ENCODE measurements around the gene OPA1. TPM values are rescaled to one million over a fixed set of nuclear protein-coding genes. Genes with fewer than 3 reads are reported as not detected.
A peak's percentile ranks its signal among the peaks of the same experiment; 100 is the strongest.

Gene OPA1
- total and polyA plus RNA-seq, 2 of the 13 experiments (the other 11 are each of a cell fraction or from before 2014, with no cell fraction given): 26.7 to 78.5 TPM

DNA sequence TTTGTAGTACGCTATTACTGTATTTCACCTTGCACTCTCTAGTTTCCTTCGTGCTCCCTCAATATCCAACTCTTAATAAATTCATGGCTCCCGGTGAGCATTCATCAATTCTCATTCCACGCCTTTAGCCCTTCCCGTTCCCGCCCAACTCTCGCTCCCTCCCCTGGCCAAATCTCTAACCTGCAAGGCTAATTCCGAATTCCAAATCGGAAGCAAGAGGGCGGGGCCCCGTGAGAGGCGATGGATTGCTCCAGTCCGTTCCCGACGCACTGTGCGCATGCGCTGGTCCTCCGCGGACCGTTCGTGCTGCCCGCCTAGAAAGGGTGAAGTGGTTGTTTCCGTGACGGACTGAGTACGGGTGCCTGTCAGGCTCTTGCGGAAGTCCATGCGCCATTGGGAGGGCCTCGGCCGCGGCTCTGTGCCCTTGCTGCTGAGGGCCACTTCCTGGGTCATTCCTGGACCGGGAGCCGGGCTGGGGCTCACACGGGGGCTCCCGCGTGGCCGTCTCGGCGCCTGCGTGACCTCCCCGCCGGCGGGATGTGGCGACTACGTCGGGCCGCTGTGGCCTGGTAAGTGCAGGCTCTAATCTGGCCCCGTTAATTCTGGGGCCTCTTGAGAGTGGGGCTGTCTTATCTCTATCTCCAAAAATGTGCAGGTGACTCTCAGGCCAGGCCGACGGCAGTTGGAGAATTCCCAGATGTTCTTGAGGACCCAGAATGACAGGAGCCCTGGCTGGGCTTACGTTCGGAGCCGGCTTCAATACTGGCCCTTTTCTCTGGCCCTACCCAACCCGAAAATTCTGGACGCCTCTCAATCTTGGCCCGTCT, at the start of gene OPA1 (continued):
- TF ChIP-seq, protein P1, sequence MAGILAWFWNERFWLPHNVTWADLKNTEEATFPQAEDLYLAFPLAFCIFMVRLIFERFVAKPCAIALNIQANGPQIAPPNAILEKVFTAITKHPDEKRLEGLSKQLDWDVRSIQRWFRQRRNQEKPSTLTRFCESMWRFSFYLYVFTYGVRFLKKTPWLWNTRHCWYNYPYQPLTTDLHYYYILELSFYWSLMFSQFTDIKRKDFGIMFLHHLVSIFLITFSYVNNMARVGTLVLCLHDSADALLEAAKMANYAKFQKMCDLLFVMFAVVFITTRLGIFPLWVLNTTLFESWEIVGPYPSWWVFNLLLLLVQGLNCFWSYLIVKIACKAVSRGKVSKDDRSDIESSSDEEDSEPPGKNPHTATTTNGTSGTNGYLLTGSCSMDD (CRISPR knock-in tag; IDR thresholded peaks at IDR 0.05): no peak
- TF ChIP-seq, protein P2, sequence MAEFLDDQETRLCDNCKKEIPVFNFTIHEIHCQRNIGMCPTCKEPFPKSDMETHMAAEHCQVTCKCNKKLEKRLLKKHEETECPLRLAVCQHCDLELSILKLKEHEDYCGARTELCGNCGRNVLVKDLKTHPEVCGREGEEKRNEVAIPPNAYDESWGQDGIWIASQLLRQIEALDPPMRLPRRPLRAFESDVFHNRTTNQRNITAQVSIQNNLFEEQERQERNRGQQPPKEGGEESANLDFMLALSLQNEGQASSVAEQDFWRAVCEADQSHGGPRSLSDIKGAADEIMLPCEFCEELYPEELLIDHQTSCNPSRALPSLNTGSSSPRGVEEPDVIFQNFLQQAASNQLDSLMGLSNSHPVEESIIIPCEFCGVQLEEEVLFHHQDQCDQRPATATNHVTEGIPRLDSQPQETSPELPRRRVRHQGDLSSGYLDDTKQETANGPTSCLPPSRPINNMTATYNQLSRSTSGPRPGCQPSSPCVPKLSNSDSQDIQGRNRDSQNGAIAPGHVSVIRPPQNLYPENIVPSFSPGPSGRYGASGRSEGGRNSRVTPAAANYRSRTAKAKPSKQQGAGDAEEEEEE (CRISPR knock-in tag; IDR thresholded peaks at IDR 0.05; ENCODE audit: borderline replicate concordance): peak; percentile 84; the same call in 1 of the 2 replicates
- TF ChIP-seq, protein P3, sequence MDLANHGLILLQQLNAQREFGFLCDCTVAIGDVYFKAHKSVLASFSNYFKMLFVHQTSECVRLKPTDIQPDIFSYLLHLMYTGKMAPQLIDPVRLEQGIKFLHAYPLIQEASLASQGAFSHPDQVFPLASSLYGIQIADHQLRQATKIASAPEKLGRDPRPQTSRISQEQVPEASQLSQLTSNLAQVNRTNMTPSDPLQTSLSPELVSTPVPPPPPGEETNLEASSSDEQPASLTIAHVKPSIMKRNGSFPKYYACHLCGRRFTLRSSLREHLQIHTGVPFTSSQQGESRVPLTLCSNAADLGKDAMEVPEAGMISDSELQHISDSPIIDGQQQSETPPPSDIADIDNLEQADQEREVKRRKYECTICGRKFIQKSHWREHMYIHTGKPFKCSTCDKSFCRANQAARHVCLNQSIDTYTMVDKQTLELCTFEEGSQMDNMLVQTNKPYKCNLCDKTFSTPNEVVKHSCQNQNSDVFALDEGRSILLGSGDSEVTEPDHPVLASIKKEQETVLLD (CRISPR knock-in tag; IDR thresholded peaks at IDR 0.05; ENCODE audit: low read depth): peak; percentile 97
- TF ChIP-seq ZSCAN25 (CRISPR knock-in tag; IDR thresholded peaks at IDR 0.05) (peak; percentile 30; the same call in 1 of the 2 replicates), GABPB1 (CRISPR knock-in tag; IDR thresholded peaks at IDR 0.05) (peak; percentile 100), SAFB2 (CRISPR knock-in tag; IDR thresholded peaks at IDR 0.05; ENCODE audit: borderline replicate concordance, low read depth) (peak; percentile 75; the same call in 1 of the 2 replicates), ZNF543 (CRISPR knock-in tag; IDR thresholded peaks at IDR 0.05) (peak; percentile 57; the same call in 1 of the 2 replicates), U2AF1 (optimal IDR thresholded peaks at IDR 0.05; ENCODE audit: low read depth, low read length) (no peak), ELF1 (CRISPR knock-in tag; IDR thresholded peaks at IDR 0.05) (peak; percentile 99), SYNCRIP (IDR thresholded peaks at IDR 0.05; ENCODE audit: insufficient read depth, low read depth, low read length) (no peak), ZNF775 (CRISPR knock-in tag; IDR thresholded peaks at IDR 0.05; ENCODE audit: borderline replicate concordance) (no peak), MBNL3 (CRISPR knock-in tag; conservative IDR thresholded peaks at IDR 0.05) (no peak), ZNF10 (CRISPR knock-in tag; IDR thresholded peaks at IDR 0.05; ENCODE audit: borderline replicate concordance, low read depth) (no peak), KMT2A (CRISPR knock-in tag; IDR thresholded peaks at IDR 0.05) (peak; percentile 100), MED13 (CRISPR knock-in tag; IDR thresholded peaks at IDR 0.05) (no peak), ZNF782 (CRISPR knock-in tag; IDR thresholded peaks at IDR 0.05; ENCODE audit: borderline replicate concordance) (no peak; the same call in 1 of the 2 replicates), REL (CRISPR knock-in tag; conservative IDR thresholded peaks at IDR 0.05) (no peak; the same call in 1 of the 2 replicates), TEAD3 (CRISPR knock-in tag; optimal IDR thresholded peaks at IDR 0.05; ENCODE audit: borderline replicate concordance) (peak; percentile 90)
- TF ChIP-seq, protein P4, sequence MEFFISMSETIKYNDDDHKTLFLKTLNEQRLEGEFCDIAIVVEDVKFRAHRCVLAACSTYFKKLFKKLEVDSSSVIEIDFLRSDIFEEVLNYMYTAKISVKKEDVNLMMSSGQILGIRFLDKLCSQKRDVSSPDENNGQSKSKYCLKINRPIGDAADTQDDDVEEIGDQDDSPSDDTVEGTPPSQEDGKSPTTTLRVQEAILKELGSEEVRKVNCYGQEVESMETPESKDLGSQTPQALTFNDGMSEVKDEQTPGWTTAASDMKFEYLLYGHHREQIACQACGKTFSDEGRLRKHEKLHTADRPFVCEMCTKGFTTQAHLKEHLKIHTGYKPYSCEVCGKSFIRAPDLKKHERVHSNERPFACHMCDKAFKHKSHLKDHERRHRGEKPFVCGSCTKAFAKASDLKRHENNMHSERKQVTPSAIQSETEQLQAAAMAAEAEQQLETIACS (CRISPR knock-in tag; IDR thresholded peaks at IDR 0.05): 0 out of 2 replicates have a peak, but pooled peaks have one; percentile 50
- TF ChIP-seq, protein P5, sequence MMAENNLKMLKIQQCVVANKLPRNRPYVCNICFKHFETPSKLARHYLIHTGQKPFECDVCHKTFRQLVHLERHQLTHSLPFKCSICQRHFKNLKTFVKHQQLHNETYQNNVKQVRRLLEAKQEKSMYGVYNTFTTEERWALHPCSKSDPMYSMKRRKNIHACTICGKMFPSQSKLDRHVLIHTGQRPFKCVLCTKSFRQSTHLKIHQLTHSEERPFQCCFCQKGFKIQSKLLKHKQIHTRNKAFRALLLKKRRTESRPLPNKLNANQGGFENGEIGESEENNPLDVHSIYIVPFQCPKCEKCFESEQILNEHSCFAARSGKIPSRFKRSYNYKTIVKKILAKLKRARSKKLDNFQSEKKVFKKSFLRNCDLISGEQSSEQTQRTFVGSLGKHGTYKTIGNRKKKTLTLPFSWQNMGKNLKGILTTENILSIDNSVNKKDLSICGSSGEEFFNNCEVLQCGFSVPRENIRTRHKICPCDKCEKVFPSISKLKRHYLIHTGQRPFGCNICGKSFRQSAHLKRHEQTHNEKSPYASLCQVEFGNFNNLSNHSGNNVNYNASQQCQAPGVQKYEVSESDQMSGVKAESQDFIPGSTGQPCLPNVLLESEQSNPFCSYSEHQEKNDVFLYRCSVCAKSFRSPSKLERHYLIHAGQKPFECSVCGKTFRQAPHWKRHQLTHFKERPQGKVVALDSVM (CRISPR knock-in tag; IDR thresholded peaks at IDR 0.05): peak; percentile 56; the same call in 1 of the 2 replicates
